ENCODE data around the gene SLC25A12. TPM values are rescaled to one million over a fixed set of nuclear protein-coding genes. Genes with fewer than 3 reads are reported as not detected.

Gene SLC25A12
- total RNA-seq, 2 experiments from 2014 or later, result 16.2 to 18.3 TPM

DNA sequence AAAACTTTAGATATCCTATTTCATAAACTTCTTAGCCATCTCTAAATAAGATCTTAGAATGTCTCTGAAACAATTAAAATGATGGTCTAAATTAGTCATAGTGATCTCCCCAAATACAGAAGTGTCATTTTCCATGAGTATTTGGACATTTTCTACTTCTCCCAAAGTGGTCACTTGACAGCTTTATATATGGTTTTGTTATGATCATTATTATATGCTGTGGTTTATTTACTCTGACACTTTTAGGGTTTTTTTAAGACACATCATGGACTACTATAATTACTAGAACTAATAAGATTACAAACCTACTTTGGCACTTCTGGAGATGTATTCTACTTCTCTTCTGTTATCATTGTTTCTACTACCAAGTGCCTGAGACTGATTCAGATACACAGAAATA, 47.1 kb downstream of the SLC25A12 start:
- H3K4me3 Mint-ChIP-seq, result no peak overlapping the region
- H3K4me1 Mint-ChIP-seq (ENCODE audit: low read depth), result no peaks in the 10 kb centered on the region
- ChIA-PET POLR2A (no interaction called here), CTCF (no interaction called here)
- no peaks in the 10 kb centered on the region for H3K27me3 Mint-ChIP-seq
- H3K36me3 Mint-ChIP-seq (ENCODE audit: low read depth), result peaks cover 9% of the 10 kb centered on the region
- DNase-seq (no peak), ATAC-seq (no peak)
- no peak for TF ChIP-seq CTCF (IDR thresholded peaks at IDR 0.05)
- intact Hi-C loops (cut with micrococcal nuclease), result no loop called here
- no peaks in the 10 kb centered on the region for H3K9me3 Mint-ChIP-seq
- H3K27ac Mint-ChIP-seq, result no peak overlapping the region

- Mint-ChIP-seq H3K4me1 (ENCODE audit: low read depth) (no peaks in the 10 kb centered on the region), H3K27me3 (no peaks in the 10 kb centered on the region), H3K9me3 (no peaks in the 10 kb centered on the region), H3K27ac (no peak overlapping the region), H3K4me3 (no peak overlapping the region), H3K36me3 (ENCODE audit: low read depth) (peaks cover 32% of the 10 kb centered on the region)
- intact Hi-C loops (cut with micrococcal nuclease), result no loop called here
- ATAC-seq (no peak), DNase-seq (no peak)
- ChIA-PET CTCF (interaction anchor here (0.6 kb wide), 1 partner anchor 139 kb away, joined by 3 read pairs; no protein-coding TSS in a partner anchor), POLR2A (interaction anchor here (0.6 kb wide), 1 partner anchor 699 kb away, joined by 3 read pairs; no protein-coding TSS in a partner anchor)
- no peak for TF ChIP-seq CTCF (IDR thresholded peaks at IDR 0.05)
Observed at GRCh38 chr2:171841996-171842395, 52.0 kb downstream of the SLC25A12 start.

GRCh38 chr2:171837736-171838135, 56.3 kb downstream of the SLC25A12 start:
- H3K27me3 Mint-ChIP-seq, result no peaks in the 10 kb centered on the region
- CTCF ChIA-PET, result no interaction called here
- POLR2A ChIA-PET, result no interaction called here
- ATAC-seq (no peak), DNase-seq (no peak)
- H3K4me1 Mint-ChIP-seq (ENCODE audit: low read depth), result no peaks in the 10 kb centered on the region
- no peak for TF ChIP-seq CTCF (IDR thresholded peaks at IDR 0.05)
- intact Hi-C loops (cut with micrococcal nuclease), result no loop called here
- no peaks in the 10 kb centered on the region for H3K9me3 Mint-ChIP-seq
- H3K36me3 Mint-ChIP-seq (ENCODE audit: low read depth), result peaks cover 57% of the 10 kb centered on the region
- no peak overlapping the region for H3K4me3 Mint-ChIP-seq
- no peak overlapping the region for H3K27ac Mint-ChIP-seq

DNA sequence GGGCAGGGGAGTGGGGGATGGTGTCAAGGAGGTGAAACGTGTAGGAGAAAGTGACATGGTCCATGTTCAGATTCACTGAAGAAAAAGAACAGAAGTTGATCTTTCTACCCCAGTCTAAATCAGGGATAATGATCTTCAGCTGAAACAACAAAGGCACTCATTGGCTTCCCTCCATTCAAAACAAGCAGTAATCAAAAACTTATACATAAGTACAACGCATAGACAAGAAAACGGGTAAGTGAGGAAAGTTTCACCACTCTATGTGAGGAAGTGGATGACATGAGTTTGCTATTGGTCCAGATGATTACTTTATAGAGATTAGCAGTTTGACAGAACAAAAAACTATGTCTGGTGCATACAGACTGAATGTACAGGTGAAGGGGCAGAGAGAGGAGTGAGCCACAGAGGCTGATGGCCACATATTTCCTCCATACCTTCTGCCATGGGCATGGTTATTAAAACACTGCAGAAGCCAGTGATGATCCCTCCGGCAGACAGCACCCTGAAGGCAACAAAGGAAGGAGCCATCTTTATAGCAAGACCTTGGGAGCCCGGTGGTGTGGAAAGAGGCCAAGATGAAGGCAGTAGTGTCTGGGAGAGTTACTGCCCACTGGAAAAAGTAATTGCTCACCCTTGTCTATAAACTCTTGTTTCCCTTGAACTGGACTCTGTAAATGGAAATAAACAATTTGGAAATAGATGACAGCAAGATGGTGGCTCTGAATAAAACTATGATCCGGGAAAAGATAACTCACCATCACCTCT, 57.7 kb downstream of the SLC25A12 start:
- Mint-ChIP-seq H3K4me1 (ENCODE audit: low read depth) (no peaks in the 10 kb centered on the region), H3K36me3 (ENCODE audit: low read depth) (peaks cover 63% of the 10 kb centered on the region), H3K9me3 (no peaks in the 10 kb centered on the region), H3K4me3 (no peak overlapping the region), H3K27me3 (no peaks in the 10 kb centered on the region), H3K27ac (no peak overlapping the region)
- POLR2A ChIA-PET, result no interaction called here
- TF ChIP-seq CTCF (IDR thresholded peaks at IDR 0.05), result no peak
- no peak for ATAC-seq
- CTCF ChIA-PET, result interaction anchor here (0.8 kb wide), 1 partner anchor 306 kb away, joined by 4 read pairs; no protein-coding TSS in a partner anchor
- DNase-seq, result no peak
- intact Hi-C loops (cut with micrococcal nuclease), result no loop called here

DNA sequence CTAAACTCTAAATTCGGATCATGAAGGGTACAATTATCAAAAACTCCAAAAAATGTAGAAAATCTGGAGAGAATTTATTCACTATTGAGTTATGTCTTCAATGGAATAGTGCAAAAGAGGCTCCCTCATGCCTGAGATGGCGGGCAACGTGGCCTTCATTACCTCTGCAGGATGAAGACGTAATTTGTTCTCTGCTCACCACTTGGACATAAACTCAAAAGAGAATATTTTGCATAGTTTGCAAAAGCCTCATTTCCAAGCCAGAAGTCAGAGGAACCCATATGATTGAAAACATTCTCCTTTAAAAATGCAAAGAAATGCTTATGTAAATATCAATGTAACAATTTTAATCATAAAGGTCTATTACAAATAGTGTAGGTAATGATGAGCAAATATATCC, 58.7 kb downstream of the SLC25A12 start:
- H3K27ac Mint-ChIP-seq, result no peak overlapping the region
- CTCF ChIA-PET, result no interaction called here
- intact Hi-C loops (cut with micrococcal nuclease), result no loop called here
- no peaks in the 10 kb centered on the region for H3K9me3 Mint-ChIP-seq
- H3K4me1 Mint-ChIP-seq (ENCODE audit: low read depth), result no peaks in the 10 kb centered on the region
- POLR2A ChIA-PET, result no interaction called here
- no peak overlapping the region for H3K4me3 Mint-ChIP-seq
- peaks cover 66% of the 10 kb centered on the region for H3K36me3 Mint-ChIP-seq (ENCODE audit: low read depth)
- DNase-seq (no peak), ATAC-seq (no peak)
- no peak for TF ChIP-seq CTCF (IDR thresholded peaks at IDR 0.05)
- H3K27me3 Mint-ChIP-seq, result no peaks in the 10 kb centered on the region
